Keratinocyte (primary cell): Measurements from ENCODE around the gene ADSL. TPM values are rescaled to one million over a fixed set of nuclear protein-coding genes. Genes with fewer than 3 reads are reported as not detected.

Source experiments
- DNase-seq: peaks from one replicate; pipeline ENCODE4 v3.0.0-alpha.2; 2011; ENCODE audit warnings: low read depth, missing footprints, low spot score
- FAIRE-seq: peaks from 2 replicates; lab custom pipeline; 2011; peaks lifted over from hg19 to GRCh38; lab: Jason Lieb, UNC
- H2AFZ ChIP-seq: 2 replicates; pipeline ENCODE4 v1.6.0; 2012; ENCODE audit warnings: low read length, control low read depth, inconsistent platforms; ENCODE audit not compliant: control insufficient read depth
- H3K27ac ChIP-seq: 2 replicates; pipeline ENCODE4 v1.5.1; 2011; ENCODE audit warnings: low read length; ENCODE audit not compliant: control insufficient read depth, insufficient read depth
- H3K27me3 ChIP-seq: 3 replicates; pipeline ENCODE4 v1.6.0; 2011; ENCODE audit warnings: low read length; ENCODE audit not compliant: control insufficient read depth, insufficient read depth; ENCODE audit errors: extremely low read depth
- H3K36me3 ChIP-seq, 2 experiments: 2 replicates in 1 of 2; 3 replicates in 1 of 2; pipeline ENCODE4 v1.5.1; 2011; ENCODE audit warnings: low read length in 2 of 2, mild to moderate bottlenecking in 1 of 2; ENCODE audit not compliant: control insufficient read depth in 2 of 2, insufficient read depth in 2 of 2; ENCODE audit errors: extremely low read depth in 1 of 2
- H3K4me1 ChIP-seq: 3 replicates; pipeline ENCODE4 v1.5.1; 2011; ENCODE audit warnings: low read length; ENCODE audit not compliant: control insufficient read depth, insufficient read depth; ENCODE audit errors: extremely low read depth
- H3K4me2 ChIP-seq: 3 replicates; pipeline ENCODE4 v1.6.0; 2011; ENCODE audit warnings: low read depth, low read length; ENCODE audit not compliant: control insufficient read depth, insufficient read depth; ENCODE audit errors: extremely low read depth
- H3K4me3 ChIP-seq, 3 experiments: fragments of 200-600 bp in 1 of 3; sonication (generic) in 1 of 3; 2 replicates in 2 of 3; 3 replicates in 1 of 3; pipeline ENCODE4 v1.5.1; 2011 to 2016; ENCODE audit warnings: low read length in 3 of 3, mild to moderate bottlenecking in 3 of 3, control low read depth in 2 of 3, inconsistent platforms in 1 of 3, low read depth in 1 of 3, mixed read lengths in 1 of 3, mixed run types in 1 of 3, moderate library complexity in 1 of 3; ENCODE audit not compliant: control insufficient read depth in 2 of 3, insufficient read depth in 2 of 3; ENCODE audit errors: extremely low read depth in 1 of 3
- H3K79me2 ChIP-seq: 2 replicates; pipeline ENCODE4 v1.6.0; 2012; ENCODE audit warnings: low read length; ENCODE audit not compliant: control insufficient read depth, insufficient read depth
- H3K9ac ChIP-seq: 3 replicates; pipeline ENCODE4 v1.6.0; 2011; ENCODE audit warnings: low read length; ENCODE audit not compliant: control insufficient read depth, insufficient read depth; ENCODE audit errors: extremely low read depth
- H3K9me1 ChIP-seq: 3 replicates; pipeline ENCODE4 v1.6.0; 2011; ENCODE audit warnings: low read length; ENCODE audit not compliant: control insufficient read depth, insufficient read depth; ENCODE audit errors: extremely low read depth
- H3K9me3 ChIP-seq: 2 replicates; pipeline ENCODE4 v1.5.1; 2012; ENCODE audit warnings: low read depth, low read length; ENCODE audit not compliant: control insufficient read depth
- H4K20me1 ChIP-seq: 3 replicates; pipeline ENCODE4 v1.6.0; 2011; ENCODE audit warnings: low read length; ENCODE audit not compliant: control insufficient read depth, insufficient read depth; ENCODE audit errors: extremely low read depth
- CTCF ChIP-seq, 3 experiments: IDR thresholded peaks in 1 of 3; conservative IDR thresholded peaks in 1 of 3; optimal IDR thresholded peaks in 1 of 3; 2 replicates in 2 of 3; 3 replicates in 1 of 3; pipeline versions ENCODE3 to v1.5.1; 2011; ENCODE audit warnings: low read length in 3 of 3, mild to moderate bottlenecking in 3 of 3, moderate library complexity in 2 of 3, control low read depth in 1 of 3, inconsistent platforms in 1 of 3; ENCODE audit not compliant: insufficient read depth in 2 of 3; ENCODE audit errors: extremely low read depth in 1 of 3
- EZH2 ChIP-seq: IDR thresholded peaks from one replicate; pipeline ENCODE4 v1.6.1; 2012; ENCODE audit warnings: inconsistent platforms, mild to moderate bottlenecking, low read length, moderate library complexity
- dilution Hi-C: fragments of 300-500 bp; cut with MboI; formaldehyde crosslinking; loops from one replicate; pipeline ENCODE4 v1.7.0; 2020; ENCODE audit warnings: low sequenced_read_pairs; ENCODE audit not compliant: extremely low pct_ligation_motif_present
- polyA plus RNA-seq, 5 experiments: library from polyadenylated mRNA; depleted of rRNA in 3 of 5; stranded (reverse) in 3 of 5; stranded (forward) in 1 of 5; unstranded in 1 of 5; fragments of >200 nt; gene quantifications; 1 replicate in 1 of 5; 2 replicates in 3 of 5; 3 replicates in 1 of 5; pipeline versions ENCODE4 v1.2.1 to v1.2.3, GENCODE V29; 2011 to 2012; ENCODE audit warnings: missing spikeins in 2 of 5, low read depth in 1 of 5, low replicate concordance in 1 of 5

Gene ADSL
- polyA plus RNA-seq, 1 donor (not counting 4 experiments of a cell fraction or from before 2014, with no cell fraction given) = 96.1 TPM

- no peak overlapping the region for H3K4me2 ChIP-seq
- no peaks in the 10 kb centered on the region for H3K9me1 ChIP-seq
- no peak for TF ChIP-seq EZH2
- no peak for TF ChIP-seq CTCF (optimal IDR thresholded peaks at IDR 0.05 in 1 of 3, IDR thresholded peaks at IDR 0.05 in 1 of 3, conservative IDR thresholded peaks at IDR 0.05 in 1 of 3; ENCODE audit: extremely low read depth in 1 of 3, insufficient read depth in 2 of 3, low read length in 3 of 3)
- dilution Hi-C loops = no loop called here
- no peak overlapping the region for H3K27ac ChIP-seq
- no peak overlapping the region for H3K4me3 ChIP-seq
- peaks cover 42 to 52% of the 10 kb centered on the region in 2 experiments for H3K36me3 ChIP-seq
- DNase-seq = no peak
- no peaks in the 10 kb centered on the region for H3K79me2 ChIP-seq
- H3K27me3 ChIP-seq = no peaks in the 10 kb centered on the region
- peaks cover 15% of the 10 kb centered on the region for H3K4me1 ChIP-seq
- H3K9ac ChIP-seq = no peak overlapping the region
- no peak overlapping the region for H2AFZ ChIP-seq
- H4K20me1 ChIP-seq = no peaks in the 10 kb centered on the region
- H3K9me3 ChIP-seq = no peaks in the 10 kb centered on the region
- no peak for FAIRE-seq
These were observed 70.7 kb downstream of the ADSL start for GRCh38 chr22:40417041-40417440.

- FAIRE-seq = no peak
- Histone ChIP-seq H3K36me3 (peaks cover 51 to 57% of the 10 kb centered on the region in 2 experiments), H3K4me2 (no peak overlapping the region)
These were observed 71.6 kb downstream of the ADSL start for GRCh38 chr22:40417881-40418280.

More at GRCh38 chr22:40417881-40418280, 71.6 kb downstream of the ADSL start:
- Histone ChIP-seq H3K9ac (no peak overlapping the region), H3K27ac (no peak overlapping the region), H3K27me3 (no peaks in the 10 kb centered on the region), H4K20me1 (no peaks in the 10 kb centered on the region), H3K4me1 (peaks cover 15% of the 10 kb centered on the region), H3K9me3 (no peaks in the 10 kb centered on the region), H3K79me2 (no peaks in the 10 kb centered on the region), H2AFZ (no peak overlapping the region), H3K4me3 (no peak overlapping the region), H3K9me1 (no peaks in the 10 kb centered on the region)
- DNase-seq = no peak
- dilution Hi-C loops = no loop called here
- TF ChIP-seq CTCF (optimal IDR thresholded peaks at IDR 0.05 in 1 of 3, IDR thresholded peaks at IDR 0.05 in 1 of 3, conservative IDR thresholded peaks at IDR 0.05 in 1 of 3; ENCODE audit: extremely low read depth in 1 of 3, insufficient read depth in 2 of 3, low read length in 3 of 3) = no peak
- TF ChIP-seq EZH2 = no peak
